NCI-H345 treated with DMSO at 0.1 percent for 48 hours (cell line): Measurements from ENCODE around the gene NBAS.

Experiments used
- DNase-seq: peaks from one replicate; lab custom pipeline; 2025; ENCODE audit not compliant: unreplicated experiment; lab: John Stamatoyannopoulos, UW

Gene NBAS

DNA sequence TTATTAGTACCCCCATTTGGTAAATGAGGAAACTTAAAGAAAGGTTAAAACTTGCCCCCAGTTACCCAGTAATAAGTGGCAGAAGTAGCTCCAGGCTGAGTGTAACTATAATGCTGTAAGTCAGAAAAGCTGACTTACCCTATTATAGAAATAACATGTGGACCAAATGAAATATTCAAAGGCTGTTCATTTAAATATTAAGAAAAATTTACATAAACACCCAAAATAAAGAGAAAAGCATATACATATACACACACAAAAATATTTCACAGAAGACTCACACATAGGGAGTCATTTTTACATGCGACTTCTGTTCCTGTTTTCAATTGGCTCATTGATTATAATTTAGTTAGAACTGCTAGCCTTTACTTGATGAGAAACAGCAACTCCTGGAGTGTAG, 189.1 kb downstream of the NBAS start:
- DNase-seq = no peak

DNA sequence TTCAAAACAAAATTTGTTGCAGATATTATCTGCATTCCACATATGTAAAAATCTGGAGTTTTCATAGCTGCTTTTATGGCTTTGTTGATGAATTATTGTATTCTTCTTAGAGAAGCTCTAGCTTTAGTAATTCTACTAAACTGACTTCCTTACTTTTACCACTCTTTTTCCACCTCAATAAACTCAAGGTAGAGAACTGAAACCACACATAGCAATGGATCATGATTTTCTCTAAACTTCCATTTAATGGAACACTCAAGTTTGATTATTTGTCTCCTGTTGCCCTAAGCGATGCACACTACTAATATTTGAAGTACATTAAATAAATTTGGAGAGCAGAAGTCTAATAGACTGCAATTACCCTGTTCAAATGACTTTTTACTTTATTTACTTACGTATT, 192.0 kb downstream of the NBAS start:
- no peak for DNase-seq

DNA sequence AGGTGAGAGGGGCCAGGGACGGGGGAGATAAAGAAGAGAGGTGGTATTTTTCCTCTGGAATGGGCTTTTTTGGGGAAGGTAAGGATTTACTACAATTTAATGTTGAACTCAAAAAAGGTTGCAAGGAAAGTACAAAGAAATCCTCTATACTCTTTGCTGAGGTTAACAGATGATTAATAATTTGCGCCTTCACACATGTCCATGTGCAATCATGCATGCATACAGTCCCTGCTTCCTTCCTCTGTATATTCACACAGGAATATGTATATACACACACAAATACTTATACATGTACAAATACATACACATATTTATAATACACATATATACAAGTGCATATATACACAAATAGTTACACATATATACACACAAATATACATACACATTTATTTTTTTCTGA, 193.4 kb downstream of the NBAS start:
- DNase-seq = no peak

DNA sequence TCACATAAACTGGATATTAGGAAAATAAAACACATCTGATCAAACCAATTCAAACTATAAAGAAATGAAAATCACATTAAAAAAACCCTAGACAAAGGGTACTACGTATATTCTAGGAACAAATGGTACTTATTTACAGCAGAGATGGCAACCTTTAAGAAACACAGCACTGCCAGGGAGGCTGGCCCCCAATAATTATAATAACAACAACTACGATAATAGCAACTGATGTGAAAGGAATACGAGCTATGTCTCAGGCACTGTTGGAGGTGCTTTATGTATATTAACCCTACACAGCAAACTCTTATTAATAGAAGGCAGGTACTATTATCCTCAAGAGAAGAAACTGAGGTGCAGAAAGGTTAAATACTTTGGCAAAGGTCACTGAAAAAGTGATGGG, 193.9 kb downstream of the NBAS start:
- no peak for DNase-seq

DNA sequence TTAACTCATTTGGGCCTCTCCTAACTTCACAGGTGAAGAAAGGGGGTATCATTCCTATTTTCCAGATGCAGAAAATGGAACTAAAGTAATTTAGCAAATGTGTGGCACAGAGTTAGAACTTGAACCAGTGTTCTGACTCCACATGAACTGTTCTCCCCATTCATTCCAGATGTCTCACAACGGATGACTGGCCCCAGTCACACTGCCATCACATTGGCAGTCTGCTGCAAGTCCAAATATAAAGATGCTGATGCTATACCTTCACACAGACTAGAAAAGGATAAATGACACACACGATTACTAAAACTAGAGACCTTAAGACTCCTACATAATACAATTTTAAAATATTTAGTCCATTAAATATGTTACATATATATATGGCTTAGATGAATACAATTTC, 195.7 kb downstream of the NBAS start:
- DNase-seq = no peak

DNA sequence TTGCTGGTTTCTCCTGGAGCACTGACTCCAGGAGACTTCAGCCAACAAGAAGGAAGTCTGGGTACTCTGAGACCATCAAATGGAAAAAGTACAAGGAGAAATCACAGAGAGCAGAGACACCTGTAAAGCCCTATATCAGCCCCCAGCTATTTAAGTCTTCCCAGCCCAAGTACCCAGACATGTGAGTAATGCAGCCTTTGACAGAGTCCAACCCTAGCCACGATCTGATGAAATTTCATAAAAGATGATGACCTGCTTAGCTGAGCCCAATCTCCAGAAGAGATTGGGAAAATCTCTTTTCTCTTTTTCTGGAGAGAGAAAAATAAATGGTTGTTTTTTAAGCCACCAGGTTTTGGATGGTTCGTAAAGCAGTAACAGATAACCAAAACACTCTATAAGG, 196.6 kb downstream of the NBAS start:
- DNase-seq = no peak

DNA sequence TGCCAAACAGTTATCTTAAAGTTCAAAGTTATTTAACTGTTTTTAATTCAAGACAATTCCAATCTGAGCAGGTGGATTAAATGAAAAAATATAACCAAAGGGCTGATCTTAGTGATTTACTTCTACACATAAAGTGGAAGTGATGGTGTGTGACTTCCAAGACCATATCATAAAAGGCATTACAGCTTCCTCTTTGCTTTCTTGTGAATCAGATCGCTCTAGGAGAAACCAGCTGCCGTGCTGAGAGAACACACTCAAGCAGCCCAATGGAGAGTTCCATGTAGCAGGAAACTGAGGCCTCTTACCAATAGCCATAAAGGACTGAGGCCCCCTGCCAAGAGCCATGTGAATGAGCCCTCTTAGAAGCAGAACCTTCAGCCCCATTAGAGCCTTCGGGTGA, 197.4 kb downstream of the NBAS start:
- DNase-seq = no peak

DNA sequence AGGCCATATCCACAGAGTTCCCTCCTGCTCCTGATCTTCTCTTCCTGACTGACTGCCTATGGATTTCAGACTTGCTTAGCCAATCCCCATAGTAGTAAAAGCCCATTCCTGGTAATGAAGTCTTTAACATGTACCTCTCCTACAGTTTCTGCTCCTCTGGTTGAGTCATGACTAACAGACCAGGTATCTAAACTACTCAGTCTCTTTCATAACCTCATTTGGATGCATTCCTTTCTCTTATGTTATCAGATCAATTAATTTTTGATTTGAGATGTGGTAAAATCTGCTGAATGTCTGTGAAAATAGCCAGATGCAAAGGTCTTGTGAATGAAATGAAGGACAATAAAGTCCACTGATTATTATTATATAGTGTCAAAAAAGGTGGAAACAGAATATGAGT, 198.0 kb downstream of the NBAS start:
- DNase-seq = no peak

DNA sequence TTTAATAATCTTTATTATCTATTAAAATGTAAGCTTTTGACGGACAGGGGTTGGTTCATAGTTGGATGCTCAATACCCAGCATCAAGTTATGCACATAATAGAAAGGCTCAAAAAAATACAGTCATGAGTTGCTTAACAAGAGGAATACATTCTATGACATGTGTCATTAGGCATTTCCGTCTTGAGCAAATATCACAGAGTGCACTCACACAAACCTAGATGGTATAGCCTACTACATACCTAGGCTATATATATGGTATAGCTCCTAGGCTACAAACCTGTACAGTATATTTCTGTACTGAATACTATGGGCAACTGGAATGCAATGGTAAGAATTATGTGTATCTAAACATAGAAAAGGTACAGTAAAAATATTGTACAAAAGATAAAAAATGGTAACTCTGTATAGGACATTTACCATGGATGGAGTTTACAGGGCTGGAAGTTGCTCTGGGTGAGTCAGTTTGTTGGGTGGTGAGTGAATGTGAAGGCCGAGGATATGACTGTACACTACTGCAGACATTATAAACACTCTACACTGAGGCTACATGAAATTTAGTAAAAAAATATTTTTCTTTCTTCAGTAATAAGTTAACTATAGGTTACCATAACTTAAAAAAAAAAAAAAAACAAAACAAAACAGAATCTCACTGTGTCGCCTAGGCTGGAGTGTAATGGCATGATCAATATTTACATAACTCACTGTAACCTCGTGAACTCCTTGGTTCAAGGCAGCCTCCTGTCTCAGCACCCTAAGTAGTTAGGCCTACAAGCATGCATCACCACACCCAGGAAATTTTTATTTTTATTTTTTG, 201.2 kb downstream of the NBAS start:
- DNase-seq = no peak

DNA sequence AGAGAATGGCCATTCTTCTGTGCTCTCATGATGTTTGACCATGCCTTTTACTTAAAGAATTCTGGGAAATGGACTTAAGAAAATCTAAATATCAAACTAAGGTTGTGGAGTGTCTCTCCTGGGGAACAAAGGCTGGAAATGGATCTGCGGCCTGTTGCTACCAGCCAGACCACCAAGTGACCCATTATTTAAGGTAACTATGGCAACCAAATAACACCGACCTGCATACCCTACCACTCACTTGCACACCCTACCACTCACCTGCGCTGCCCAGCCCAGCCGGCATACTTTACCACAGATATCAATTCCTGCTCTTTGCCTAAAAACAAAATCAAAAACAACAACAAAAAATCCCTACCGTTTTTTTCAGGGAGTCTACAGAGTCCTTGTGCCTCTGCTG, 203.2 kb downstream of the NBAS start:
- no peak for DNase-seq

DNA sequence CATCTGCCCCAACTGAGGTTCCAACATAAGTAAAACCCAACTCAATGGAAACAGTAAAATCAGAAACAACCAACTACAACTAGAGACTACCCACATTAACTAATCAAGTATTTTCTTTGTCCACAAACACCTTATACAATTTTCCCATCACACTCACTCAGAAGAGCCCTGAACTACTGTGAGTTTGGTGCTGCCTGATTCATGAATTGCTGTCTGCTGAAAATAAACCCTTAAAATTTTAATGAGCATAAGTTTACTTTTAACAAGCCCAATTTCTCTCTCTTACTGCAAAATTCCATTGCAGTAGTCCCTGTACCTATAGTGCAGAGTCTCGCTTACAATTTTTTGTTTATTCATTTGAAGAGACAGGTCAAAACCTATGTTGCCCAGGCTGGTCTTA, 203.9 kb downstream of the NBAS start:
- DNase-seq = no peak

DNA sequence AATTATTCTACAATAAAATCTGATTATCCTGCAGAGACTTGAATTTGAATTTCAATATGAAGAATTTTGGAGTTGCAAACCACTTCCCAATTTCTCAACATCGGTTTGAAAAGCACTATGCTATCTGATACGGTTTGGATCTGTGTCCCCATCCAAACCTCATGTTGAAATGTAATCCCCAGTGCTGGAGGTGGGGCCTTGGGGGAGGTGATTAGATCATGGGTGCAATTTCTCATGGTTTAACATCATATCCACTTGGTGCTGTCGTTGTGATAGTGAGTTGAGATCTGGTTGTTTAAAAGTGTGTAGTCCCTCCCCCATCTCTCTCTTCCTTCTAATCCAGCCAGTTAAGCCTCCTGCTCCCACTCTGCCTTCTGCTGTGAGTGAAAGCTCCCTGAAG, 205.7 kb downstream of the NBAS start:
- no peak for DNase-seq

DNA sequence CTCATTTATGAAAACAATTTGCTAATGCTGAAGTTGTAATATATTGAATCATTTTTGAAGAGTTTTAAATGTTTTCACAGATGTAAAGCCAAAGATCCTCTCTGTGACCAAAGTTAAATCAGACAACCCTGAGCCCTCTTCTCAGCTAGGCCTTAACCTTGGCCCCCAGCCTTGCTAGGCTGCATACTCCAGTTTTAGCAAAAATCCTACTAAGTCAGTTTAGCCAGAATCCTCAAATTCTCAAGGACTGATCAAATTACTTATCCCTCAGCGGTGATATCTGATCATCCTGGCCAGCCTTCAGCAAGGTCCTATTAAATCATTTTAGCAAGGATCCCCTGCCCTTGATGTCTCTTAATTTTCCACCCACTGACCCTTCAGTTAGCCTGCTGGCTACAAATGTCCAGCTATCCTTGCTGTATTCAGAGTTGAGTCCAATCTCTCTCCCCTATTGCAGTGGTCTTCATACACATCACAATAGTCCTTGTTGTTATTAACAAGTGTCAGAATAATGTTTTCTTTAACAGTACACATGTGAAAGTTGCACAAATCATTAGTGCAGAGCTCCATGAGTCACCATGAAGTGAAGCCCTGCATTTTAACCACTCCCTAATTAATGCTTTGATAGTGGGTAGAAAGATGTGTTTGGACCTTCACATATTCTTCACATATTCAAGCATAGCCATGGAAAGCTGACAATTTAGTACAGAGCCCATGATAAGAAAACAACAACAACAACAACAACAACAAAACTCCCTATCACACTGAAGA, 206.4 kb downstream of the NBAS start:
- no peak for DNase-seq

DNA sequence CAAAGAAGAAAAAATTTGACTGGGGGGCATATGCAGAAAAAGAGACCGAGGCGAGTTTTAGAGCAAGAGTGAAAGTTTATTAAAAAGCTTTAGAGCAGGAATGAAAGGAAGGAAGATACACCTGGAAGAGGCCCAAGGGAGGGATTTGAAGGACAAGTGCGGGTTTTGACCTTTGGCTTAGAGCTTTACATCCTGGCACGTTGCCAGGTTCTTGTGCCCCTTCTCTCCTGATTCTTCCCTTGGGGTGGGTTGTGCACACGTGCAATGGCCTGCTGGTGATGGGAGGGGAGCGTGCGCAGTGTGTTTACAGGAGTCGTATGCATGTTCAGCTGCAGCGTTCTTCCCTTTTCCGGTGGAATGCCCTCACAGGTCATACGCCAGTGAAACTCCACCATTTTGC, 208.8 kb downstream of the NBAS start:
- no peak for DNase-seq

DNA sequence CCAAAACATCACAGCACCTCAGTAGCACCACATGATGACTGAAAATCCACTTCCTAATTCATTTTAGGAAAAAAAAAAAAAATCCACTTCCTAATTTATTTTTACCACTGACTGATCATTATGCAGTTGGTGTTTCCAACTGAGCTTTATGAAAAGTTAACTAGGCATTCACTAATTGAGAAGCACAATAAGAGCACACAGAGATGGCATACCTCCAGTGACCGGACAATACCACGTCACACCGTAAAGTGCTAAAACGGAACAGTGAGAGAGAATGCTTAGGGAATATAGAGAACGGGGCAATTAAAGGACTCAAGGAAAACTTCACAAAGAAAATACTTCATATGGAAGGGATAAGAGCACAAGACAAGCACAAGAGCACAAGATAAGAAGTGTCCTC, 212.5 kb downstream of the NBAS start:
- DNase-seq = no peak

DNA sequence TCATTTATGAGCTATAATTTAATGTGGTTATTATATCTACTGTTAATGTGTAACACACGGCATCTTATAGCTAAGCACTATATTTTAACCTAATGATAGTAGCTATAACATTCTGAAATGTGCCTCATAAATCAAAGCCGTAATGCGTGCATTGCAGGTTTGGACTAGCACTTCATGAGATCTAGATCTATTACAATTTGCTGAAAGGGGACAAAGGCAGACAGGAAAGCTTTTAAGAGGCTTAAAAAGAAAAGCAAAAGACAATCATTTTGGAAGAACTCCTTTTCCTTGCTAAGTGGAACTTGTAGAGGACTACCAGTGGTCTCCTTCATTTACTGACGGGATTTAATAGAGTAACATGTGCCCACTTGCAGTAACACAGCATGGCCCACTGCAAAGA, 213.1 kb downstream of the NBAS start:
- no peak for DNase-seq

DNA sequence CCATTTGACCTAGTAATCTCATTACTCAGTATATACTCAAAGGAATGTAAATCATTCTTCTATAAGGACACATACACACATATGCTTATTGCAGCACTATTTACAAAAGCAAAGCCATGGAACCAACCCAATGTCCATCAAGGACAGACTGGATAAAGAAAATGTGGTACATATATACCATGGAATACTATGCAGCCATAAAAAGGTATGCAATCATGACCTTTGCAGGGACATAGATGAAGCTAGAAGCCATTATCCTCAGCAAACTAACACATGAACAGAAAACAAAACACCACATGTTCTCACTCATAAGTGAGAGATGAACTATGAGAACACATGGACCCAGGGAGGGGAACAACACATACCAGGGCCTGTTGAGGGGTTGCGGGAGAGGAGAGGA, 214.5 kb downstream of the NBAS start:
- DNase-seq = no peak

DNA sequence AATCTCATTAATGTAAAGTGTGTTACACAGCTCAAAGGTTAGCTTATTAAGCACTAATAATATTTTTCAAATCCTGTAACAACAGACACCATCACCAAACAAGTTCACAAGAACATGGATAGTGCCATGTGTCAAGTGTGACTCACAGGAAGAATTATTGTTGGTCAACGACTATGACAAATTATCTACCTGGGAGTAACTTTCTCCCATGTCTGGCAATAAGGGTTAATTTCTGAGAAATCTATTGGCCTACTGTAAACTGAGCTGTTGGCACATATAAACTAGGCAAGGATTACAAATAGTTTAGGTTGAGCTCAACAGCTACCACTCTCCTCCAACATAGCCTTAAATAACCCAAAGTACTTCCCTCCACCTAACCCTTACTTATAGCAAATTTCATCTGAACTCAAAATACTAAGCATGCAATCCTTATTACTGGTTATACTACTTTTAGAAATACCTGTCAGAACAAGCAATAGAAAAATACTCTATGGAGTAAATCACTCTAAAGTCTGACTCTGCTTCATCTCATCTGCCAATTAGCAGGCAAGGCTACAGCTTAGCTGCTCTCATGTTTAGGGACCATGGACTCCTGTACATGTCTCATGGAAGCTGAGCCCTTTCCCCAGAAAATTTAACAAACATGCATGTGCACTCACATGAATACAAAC, 223.0 kb downstream of the NBAS start:
- DNase-seq = no peak

DNA sequence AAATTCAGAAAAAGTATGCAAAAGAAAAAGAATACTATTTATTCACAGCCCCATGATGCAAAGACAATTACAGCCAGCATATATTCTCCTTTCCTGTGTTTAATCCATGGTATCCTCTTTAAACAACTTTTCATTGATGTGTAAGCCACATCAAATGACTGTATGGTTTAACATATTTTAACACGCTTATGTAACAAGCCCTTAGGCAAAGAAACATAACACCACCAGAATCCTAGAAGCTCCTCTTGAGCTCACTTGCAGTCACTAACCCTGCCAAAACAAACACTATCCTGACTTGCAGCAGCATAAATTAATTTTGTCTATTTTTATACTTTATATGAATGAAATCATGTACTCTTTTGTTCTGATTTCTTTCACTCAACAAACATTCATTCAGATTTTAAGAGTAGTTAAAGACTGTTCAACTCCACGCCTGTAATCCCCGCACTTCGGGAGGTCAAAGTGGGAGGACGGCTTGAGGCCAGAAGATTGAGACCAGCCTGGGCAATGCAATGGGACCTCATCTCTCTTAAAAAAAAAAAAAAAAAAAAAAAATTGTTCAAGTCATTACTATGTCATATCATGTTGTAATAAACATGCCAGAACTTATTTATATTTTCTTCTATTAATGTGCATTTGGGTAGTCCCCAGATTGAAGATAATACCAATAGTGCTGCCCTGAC, 226.3 kb downstream of the NBAS start:
- DNase-seq = peak; percentile 96

DNA sequence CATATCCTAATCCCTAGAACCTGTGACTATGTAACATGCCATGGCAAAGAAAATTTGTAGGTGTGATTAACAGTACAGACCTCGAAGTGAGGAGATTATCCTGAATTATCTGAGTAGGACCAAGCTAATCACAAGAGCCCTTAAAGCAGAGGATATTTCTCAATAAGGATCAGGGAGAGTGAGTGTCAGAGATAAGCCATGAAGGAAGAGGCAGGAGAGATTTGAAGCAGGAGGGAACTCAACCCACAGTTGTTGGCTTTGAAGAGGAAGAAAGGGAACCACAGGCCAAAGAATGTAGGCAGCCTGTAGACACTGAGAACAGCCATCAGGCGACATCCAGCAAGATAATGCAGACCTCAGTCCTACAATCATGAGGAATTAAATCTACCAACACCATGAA, 229.3 kb downstream of the NBAS start:
- no peak for DNase-seq

DNA sequence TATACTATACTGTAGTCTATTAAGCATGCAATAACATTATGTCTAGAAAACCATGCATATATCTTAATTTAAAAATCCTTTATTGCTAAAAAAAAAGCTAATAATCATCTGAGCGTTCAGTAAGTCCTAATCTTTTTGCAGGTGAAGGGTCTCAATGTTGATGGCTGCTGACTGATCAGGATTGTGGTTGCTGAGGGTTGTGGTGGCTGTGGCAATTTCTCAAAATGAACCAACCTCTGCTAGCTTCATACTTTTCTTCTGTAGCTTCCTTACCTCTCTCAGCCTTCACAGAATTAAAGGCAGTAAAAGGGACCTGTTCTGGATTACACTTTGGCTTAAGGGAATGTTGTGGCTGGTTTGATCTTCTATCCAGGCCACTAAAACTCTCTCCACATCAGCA, 235.8 kb downstream of the NBAS start:
- DNase-seq = no peak

DNA sequence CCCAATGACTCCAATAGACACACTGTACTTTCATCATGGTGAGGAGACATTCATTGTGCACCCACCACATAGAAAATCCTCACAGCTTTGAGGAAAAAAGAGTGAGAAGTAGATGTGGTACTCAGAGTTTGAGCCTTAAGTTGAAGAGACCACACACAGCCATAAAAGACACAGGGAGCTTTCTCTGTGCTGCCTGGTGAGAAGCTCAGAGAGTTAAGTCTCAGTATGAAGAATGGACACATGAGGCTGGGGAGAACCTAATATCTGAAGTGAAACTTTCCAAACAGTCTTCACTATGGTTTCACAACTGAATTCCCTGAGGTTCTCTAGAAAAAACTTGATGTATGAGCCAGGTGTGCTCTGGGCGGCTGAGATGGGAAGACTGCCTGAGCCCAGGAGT, 237.9 kb downstream of the NBAS start:
- no peak for DNase-seq
